ENCODE measurements around the gene SEMA3C.

GRCh38 chr7:80858141-80858903 lies 60.5 kb downstream of the SEMA3C start:
- TF ChIP-seq, protein P1, sequence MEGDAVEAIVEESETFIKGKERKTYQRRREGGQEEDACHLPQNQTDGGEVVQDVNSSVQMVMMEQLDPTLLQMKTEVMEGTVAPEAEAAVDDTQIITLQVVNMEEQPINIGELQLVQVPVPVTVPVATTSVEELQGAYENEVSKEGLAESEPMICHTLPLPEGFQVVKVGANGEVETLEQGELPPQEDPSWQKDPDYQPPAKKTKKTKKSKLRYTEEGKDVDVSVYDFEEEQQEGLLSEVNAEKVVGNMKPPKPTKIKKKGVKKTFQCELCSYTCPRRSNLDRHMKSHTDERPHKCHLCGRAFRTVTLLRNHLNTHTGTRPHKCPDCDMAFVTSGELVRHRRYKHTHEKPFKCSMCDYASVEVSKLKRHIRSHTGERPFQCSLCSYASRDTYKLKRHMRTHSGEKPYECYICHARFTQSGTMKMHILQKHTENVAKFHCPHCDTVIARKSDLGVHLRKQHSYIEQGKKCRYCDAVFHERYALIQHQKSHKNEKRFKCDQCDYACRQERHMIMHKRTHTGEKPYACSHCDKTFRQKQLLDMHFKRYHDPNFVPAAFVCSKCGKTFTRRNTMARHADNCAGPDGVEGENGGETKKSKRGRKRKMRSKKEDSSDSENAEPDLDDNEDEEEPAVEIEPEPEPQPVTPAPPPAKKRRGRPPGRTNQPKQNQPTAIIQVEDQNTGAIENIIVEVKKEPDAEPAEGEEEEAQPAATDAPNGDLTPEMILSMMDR (IDR thresholded peaks at IDR 0.05) = no peak
- no peak for TF ChIP-seq POLR2AphosphoS5 (IDR thresholded peaks at IDR 0.05; ENCODE audit: insufficient read depth in 1 of 2, low read depth in 1 of 2)
- no peak for TF ChIP-seq POLR2A (IDR thresholded peaks at IDR 0.05)
